Activated gamma-delta T cell treated with anti-CD3 and anti-CD28 coated beads, Interleukin-2, amount 50 U/mL, for 16 hours (primary cell): ENCODE measurements around the gene ZNF280D.
"Not testable (repeated sequence)": the region's sequence is repeated elsewhere in the genome, so short reads cannot be mapped to it uniquely, and the experiment has no call there.

Source experiments
- DNase-seq: peaks from one replicate; pipeline ENCODE4 v3.0.0-alpha.2; 2020; ENCODE audit warnings: low read depth

The ZNF280D gene

DNA sequence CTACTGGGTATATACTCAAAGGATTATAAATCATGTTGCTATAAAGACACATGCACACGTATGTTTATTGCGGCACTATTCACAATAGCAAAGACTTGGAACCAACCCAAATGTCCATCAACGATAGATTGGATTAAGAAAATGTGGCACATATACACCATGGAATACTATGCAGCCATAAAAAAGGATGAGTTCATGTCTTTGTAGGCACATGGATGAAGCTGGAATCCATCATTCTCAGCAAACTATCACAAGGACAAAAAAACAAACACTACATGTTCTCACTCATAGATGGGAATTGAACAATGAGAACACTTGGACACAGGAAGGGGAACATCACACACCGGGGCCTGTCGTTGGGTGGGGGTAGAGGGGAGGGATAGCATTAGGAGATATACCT lies 23.8 kb downstream of the ZNF280D start:
- DNase-seq = not testable (repeated sequence)

- DNase-seq = no peak
Observed at GRCh38 chr15:56699743-56700142, 33.6 kb downstream of the ZNF280D start.

DNA sequence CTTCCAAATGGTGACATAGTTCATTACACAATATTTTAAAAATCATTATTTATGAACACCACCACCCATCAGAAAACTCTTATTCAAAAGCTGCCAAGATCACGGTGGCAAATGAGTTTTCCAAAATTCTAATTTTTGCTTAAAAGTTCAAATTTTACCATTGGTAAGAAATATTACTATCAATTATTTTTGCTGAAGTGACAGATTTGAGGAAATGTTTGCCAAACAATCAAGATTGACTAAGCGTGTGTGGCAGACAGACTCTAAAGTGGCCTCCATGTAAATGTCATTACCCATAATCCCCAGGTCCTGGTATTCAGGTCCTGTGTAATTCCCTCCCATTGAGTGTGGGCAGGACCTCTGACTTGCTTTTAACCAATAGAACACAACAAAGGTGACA lies 35.0 kb downstream of the ZNF280D start:
- no peak for DNase-seq

DNA sequence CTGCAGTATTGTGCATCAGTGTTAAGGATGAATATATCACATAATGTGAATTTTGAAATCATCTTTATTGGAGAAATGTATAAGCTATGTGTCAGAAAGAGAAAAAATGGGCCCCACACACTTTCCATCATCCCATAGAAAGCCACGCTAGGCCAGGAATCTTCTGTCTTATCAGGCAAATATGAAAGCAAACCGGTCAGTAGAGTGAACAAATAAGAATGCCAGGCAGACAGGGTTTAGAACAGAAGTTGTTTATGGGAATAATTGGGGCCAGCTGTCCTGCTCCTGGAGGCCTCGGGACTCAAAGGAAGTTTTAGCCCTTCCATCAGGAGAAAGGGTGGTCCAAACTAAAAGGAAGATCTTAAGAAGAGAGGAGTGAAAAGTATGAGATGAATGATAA lies 39.5 kb downstream of the ZNF280D start:
- DNase-seq = no peak

- no peak for DNase-seq
Observed at GRCh38 chr15:56690733-56691132, 42.6 kb downstream of the ZNF280D start.

DNA sequence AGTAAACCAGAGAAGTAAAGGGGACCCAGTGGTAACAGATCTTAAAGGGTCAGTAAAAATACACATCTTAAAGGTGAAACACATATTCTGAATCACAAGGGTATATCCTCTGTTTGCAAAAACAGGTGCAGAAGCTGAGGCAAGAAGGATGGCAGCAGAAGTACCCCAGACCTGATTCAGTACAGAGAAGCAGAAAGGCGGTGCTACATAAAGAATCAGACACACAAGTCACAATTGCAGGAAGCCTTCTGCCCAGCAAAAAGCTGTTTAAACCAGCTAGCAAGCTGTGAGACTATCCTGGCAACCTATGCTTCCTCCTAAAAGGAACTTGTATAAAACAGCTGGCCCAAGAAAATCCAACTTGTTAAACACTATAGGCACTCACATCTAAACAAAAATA lies 49.4 kb downstream of the ZNF280D start:
- DNase-seq = no peak

DNA sequence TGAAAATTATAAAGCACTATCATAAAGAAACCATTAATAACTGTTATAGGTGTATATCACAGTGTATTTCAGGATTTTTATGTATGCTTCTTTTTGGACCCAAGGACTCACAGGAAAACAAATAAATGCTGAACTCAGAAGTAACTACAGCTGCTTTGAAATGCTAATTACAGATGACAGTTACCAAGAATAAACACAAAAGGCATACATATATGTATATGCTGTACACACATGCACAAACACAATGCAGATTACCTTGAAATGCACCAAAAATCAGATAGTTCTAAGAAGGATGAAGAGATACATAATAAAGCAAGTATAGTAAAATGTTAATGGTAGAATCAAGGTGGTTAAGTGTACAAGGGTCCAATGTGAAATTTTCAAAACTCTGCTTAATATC lies 52.2 kb downstream of the ZNF280D start:
- DNase-seq = no peak

GRCh38 chr15:56679225-56679624 lies 54.1 kb downstream of the ZNF280D start:
- DNase-seq = no peak

DNA sequence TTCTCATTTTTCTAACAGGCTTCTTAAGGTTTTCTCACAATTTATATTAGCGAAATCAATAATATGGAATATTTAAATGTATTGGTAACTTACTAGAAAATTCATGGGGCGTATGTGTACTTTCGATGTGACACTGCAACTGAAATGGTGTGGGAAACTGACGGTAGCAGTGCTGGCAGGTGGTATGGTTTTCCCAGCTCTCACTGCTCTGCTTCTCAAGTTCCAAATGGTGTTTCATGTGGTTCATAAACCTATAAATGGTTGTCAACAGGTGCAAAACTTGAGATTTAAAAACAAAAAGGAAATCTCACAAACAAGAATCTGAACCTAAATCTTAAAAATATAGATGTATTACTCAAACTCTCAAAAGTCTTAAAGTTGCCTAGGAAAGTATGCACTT lies 54.7 kb downstream of the ZNF280D start:
- DNase-seq = no peak

DNA sequence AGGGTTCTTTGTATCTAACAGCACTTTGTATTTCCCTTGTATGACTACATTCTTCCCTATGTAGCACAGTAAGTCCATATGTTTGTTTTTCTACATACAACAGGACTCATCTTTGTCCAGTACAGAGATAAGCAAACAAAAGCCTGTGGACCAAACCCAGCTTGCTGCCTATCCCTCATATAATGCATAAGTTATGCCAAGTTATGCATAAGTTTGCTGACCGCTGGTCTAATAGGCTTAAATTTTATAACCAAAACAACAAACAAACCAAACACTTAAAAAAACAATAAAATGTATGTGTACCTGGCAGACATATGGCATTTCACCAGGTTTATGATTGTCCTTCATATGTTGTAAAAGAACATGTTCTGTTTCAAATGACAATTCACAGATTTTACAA lies 56.0 kb downstream of the ZNF280D start:
- DNase-seq = no peak

GRCh38 chr15:56675930-56676329 lies 57.4 kb downstream of the ZNF280D start:
- no peak for DNase-seq

DNA sequence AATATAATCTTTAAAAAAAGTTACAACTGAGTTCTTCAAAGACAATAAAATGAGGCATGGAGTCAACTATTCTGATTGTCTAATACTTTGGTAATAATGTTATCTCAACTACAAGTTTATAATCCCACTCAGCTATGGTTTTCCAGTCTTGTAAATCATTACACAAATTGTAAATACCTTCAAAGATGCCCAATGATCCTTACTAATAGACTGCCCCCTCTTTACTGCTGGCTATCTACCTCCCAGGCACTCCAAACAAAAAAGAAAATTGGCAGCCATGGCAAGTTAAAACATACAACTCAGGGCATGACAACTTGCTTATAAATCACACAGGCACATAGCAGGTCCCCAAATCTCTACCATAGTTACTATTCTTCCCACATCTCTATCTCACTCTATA lies 58.5 kb downstream of the ZNF280D start:
- no peak for DNase-seq

DNA sequence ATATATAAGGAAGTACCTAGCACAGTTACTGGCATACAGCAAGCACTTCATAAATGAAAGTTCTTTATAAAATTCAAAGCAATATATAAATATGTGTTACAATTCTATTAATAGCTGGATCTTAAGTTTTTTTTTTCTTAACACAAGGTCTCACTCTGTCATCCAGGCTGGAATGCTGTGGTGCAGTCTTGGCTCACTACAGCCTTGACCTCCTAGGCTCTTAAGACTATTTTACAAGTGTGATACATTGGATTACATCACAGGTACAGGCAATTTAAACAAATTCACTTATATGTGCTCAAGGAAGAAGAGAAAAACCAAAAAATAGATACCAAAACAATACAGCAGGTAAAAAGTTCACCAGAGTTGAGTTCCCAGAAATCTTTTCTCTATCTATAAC lies 60.6 kb downstream of the ZNF280D start:
- no peak for DNase-seq

DNA sequence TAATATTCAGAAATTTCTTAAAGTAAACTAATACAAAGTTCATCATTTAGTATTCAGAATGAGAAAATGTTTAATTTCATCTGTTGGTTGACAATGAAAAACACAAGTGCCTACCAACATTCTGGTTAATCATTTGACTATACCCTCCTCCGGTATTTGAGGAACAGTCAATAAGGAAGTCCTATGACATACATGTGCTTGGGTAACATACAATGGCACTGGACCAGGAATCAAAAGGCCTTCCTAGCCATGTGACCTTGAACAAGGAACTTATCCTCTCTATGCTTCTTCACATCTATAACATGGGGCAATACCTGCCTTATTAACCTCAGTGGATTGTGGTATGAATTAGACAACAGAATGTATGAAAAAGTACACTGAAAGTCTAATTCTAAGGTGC lies 65.8 kb downstream of the ZNF280D start:
- DNase-seq = no peak

- no peak for DNase-seq
Observed at GRCh38 chr15:56660943-56661342, 72.4 kb downstream of the ZNF280D start.

- DNase-seq = no peak
Observed at GRCh38 chr15:56659197-56659596, 74.1 kb downstream of the ZNF280D start.

DNA sequence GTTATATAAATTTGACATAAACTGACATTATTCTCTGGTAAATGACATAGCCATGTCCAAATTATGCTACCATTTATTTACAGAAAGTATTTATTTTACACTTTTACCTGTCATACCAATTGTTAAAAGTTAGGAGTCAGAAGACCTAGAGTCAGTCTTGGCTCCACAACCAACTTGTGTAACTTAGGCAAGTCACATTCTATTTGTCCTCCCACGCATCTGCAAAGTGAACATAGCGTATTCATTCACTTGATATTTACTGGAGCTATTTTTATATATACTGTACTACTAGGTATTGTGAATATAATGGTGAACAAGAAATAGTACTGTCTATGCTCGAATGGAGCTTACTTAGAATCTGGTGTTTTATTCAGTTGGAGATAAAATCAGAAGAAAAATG lies 78.7 kb downstream of the ZNF280D start:
- no peak for DNase-seq

GRCh38 chr15:56654216-56654615 lies 79.1 kb downstream of the ZNF280D start:
- DNase-seq = no peak

DNA sequence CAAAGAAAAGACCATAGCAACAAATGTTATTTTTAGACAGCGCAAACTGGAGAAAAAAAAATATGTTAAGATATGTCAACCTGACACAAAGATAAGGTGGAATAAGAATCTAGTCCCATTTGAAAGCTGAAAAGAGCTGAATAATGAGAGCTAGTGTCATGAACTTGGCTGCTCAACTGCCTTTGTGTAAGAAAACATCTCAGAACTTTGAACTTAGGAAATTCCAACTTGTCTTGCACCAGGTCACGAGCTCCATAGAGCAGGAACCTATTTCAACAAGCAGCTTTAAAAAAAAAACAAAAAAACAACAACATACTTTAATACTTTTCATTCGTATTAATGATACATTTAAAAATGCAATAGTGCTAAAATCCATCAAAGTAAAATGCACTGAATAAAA lies 79.5 kb downstream of the ZNF280D start:
- no peak for DNase-seq

GRCh38 chr15:56653107-56653506 lies 80.2 kb downstream of the ZNF280D start:
- no peak for DNase-seq

DNA sequence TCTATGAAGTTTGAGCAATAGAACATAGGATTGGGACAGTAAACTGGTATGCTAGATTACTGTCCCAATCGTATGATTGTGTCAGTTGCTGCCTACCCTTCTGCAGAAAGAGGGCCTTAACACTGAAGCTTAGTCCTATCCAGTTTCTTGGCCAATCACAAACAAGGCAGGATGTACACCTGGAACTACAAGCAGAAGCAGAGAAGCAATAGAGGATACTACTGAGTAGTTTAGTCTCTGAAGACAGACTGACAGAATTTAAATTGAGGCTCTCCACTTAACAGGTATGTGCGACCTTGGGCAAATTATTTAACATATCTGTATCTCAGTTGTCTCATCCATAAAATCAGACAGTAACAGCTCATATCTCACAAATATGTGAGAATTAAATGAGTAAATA lies 85.0 kb downstream of the ZNF280D start:
- no peak for DNase-seq

DNA sequence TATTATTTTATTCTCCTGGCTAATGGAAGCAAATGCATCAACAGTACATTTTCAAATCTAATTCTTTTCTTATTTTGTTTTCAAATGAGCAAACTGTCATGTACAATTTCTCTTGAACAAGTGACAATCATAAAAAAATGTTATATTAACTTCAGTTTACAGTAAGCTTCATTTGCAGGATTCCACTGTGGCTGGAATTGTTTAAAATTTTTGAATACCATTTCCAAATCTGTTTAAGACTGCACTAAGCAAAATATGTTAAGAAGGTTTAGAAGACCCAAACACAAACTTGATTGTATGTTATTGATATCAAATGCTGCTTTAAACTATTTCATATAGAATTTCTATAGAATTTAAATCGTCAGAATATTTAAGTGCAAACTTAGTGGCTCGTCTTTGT lies 92.8 kb downstream of the ZNF280D start:
- no peak for DNase-seq

- DNase-seq = no peak
Observed at GRCh38 chr15:56640127-56640526, 93.2 kb downstream of the ZNF280D start.

DNA sequence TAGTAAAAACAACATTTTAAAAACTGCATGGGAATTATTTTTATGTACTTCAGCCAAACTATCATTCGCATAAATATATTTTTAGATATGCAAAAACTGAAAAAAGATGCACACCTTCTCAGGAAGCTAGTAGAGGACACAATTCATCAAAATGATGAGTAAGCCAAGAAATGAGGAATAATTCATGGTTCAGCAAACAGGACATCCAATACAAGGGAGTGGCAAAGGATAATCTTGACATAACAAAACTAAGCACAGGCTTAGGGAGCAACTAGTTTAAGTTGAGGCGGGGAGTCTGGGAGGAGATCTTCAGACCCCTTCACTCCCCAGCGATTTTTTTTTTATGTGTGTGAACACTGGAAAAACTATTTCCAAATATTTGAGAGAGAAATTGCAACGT lies 93.7 kb downstream of the ZNF280D start:
- no peak for DNase-seq

- no peak for DNase-seq
Observed at GRCh38 chr15:56631765-56632164, 101.5 kb downstream of the ZNF280D start.
